Left forelimb (tissue), 1 donor: ENCODE results near the gene PAEP.

Source experiments
- DNase-seq: peaks from one replicate; pipeline ENCODE4 v3.0.0-alpha.2; 2018; ENCODE audit warnings: low spot score

Gene PAEP

GRCh38 chr9:135601988-135602387, 40.4 kb downstream of the PAEP start:
- peak; percentile 18 for DNase-seq

- peak; percentile 62 for DNase-seq
Measured at GRCh38 chr9:135602789-135603481, 41.4 kb downstream of the PAEP start.

GRCh38 chr9:135604437-135605237, 43.1 kb downstream of the PAEP start:
- peak; percentile 53 for DNase-seq

GRCh38 chr9:135605238-135605781, 43.8 kb downstream of the PAEP start:
- peak; percentile 57 for DNase-seq

GRCh38 chr9:135606885-135607259, 45.3 kb downstream of the PAEP start:
- no peak for DNase-seq

GRCh38 chr9:135607401-135608293, 46.1 kb downstream of the PAEP start:
- peak; percentile 49 for DNase-seq

- DNase-seq, result peak; percentile 58
Measured at GRCh38 chr9:135608294-135608998, 46.9 kb downstream of the PAEP start.

- DNase-seq, result no peak
Measured at GRCh38 chr9:135608999-135609317, 47.4 kb downstream of the PAEP start.

GRCh38 chr9:135609366-135609955, 47.9 kb downstream of the PAEP start:
- DNase-seq, result peak; percentile 60

- DNase-seq, result no peak
Measured at GRCh38 chr9:135610290-135611141, 49.0 kb downstream of the PAEP start.

- no peak for DNase-seq
Measured at GRCh38 chr9:135611142-135611874, 49.8 kb downstream of the PAEP start.

- no peak for DNase-seq
Measured at GRCh38 chr9:135611875-135612209, 50.3 kb downstream of the PAEP start.

- no peak for DNase-seq
Measured at GRCh38 chr9:135612437-135612836, 50.9 kb downstream of the PAEP start.

- DNase-seq, result no peak
Measured at GRCh38 chr9:135612981-135613910, 51.7 kb downstream of the PAEP start.

GRCh38 chr9:135613946-135614805, 52.6 kb downstream of the PAEP start:
- DNase-seq, result peak; percentile 49

GRCh38 chr9:135614821-135615665, 53.5 kb downstream of the PAEP start:
- no peak for DNase-seq
